ENCODE measurements around the gene BANP. TPM values are rescaled to one million over a fixed set of nuclear protein-coding genes. Genes with fewer than 3 reads are reported as not detected.

The BANP gene
- total and polyA plus RNA-seq, 2 experiments from 2014 or later, result 14.8 TPM

- 94 to 96% methylated on average over 15 to 18 of the region's 18 CpGs for WGBS, 2 experiments (ENCODE audit: low coverage in 1 of 2, low lambda C conversion rate in 2 of 2, missing lambda C conversion rate in 2 of 2)
- no peak for TF ChIP-seq EZH2 (IDR thresholded peaks at IDR 0.05; ENCODE audit: insufficient read depth, poor library complexity, severe bottlenecking)
- no peak for TF ChIP-seq EZH2phosphoT487 (IDR thresholded peaks at IDR 0.05; ENCODE audit: insufficient read depth, low read depth)
- no peaks in the 10 kb centered on the region for H4K20me1 ChIP-seq (ENCODE audit: insufficient read depth)
- no peak overlapping the region for H2AFZ ChIP-seq
- H3K9ac ChIP-seq, result no peak overlapping the region
- no peak for DNase-seq
- no peaks in the 10 kb centered on the region for H3F3A ChIP-seq (ENCODE audit: insufficient read depth)
- H3K4me1 ChIP-seq (ENCODE audit: insufficient read depth), result no peaks in the 10 kb centered on the region
- in situ Hi-C loops (cut with MboI), result no loop called here
- H3K4me2 ChIP-seq (ENCODE audit: unreplicated experiment), result no peak overlapping the region
- H3K9me2 ChIP-seq (ENCODE audit: insufficient read depth), result no peaks in the 10 kb centered on the region
- H3K4me3 ChIP-seq, result no peak overlapping the region
- no peaks in the 10 kb centered on the region for H3K27me3 ChIP-seq (replicated peaks; ENCODE audit: insufficient read depth)
- H3K36me3 ChIP-seq (ENCODE audit: low read depth), result peaks cover 6% of the 10 kb centered on the region; the same call in 1 of the 2 replicates
- H3K9me3 ChIP-seq (ENCODE audit: low read depth), result no peaks in the 10 kb centered on the region
- no peaks in the 10 kb centered on the region for H3K79me2 ChIP-seq (ENCODE audit: insufficient read depth)
- H3K27ac ChIP-seq, result no peak overlapping the region
These were observed 61.9 kb downstream of the BANP start for GRCh38 chr16:88013091-88013609.

GRCh38 chr16:88013766-88014251, 62.6 kb downstream of the BANP start:
- Histone ChIP-seq H3K79me2 (ENCODE audit: insufficient read depth) (no peaks in the 10 kb centered on the region), H3K9me2 (ENCODE audit: insufficient read depth) (no peaks in the 10 kb centered on the region), H4K20me1 (ENCODE audit: insufficient read depth) (no peaks in the 10 kb centered on the region), H3K36me3 (ENCODE audit: low read depth) (no peaks in the 10 kb centered on the region), H3K9ac (no peak overlapping the region), H3K27ac (no peak overlapping the region), H3K4me2 (ENCODE audit: unreplicated experiment) (no peak overlapping the region), H2AFZ (no peak overlapping the region), H3K9me3 (ENCODE audit: low read depth) (no peaks in the 10 kb centered on the region), H3K4me3 (no peak overlapping the region), H3K27me3 (replicated peaks; ENCODE audit: insufficient read depth) (no peaks in the 10 kb centered on the region), H3F3A (ENCODE audit: insufficient read depth) (no peaks in the 10 kb centered on the region), H3K4me1 (ENCODE audit: insufficient read depth) (no peaks in the 10 kb centered on the region)
- DNase-seq, result no peak
- TF ChIP-seq EZH2phosphoT487 (IDR thresholded peaks at IDR 0.05; ENCODE audit: insufficient read depth, low read depth), result no peak
- TF ChIP-seq EZH2 (IDR thresholded peaks at IDR 0.05; ENCODE audit: insufficient read depth, poor library complexity, severe bottlenecking), result no peak
- 93% methylated on average over 8 of the region's 8 CpGs for WGBS, 2 experiments (ENCODE audit: low coverage in 1 of 2, low lambda C conversion rate in 2 of 2, missing lambda C conversion rate in 2 of 2)
- in situ Hi-C loops (cut with MboI), result no loop called here

GRCh38 chr16:88014252-88014781, 63.1 kb downstream of the BANP start:
- no peaks in the 10 kb centered on the region for H4K20me1 ChIP-seq (ENCODE audit: insufficient read depth)
- in situ Hi-C loops (cut with MboI), result no loop called here
- no peaks in the 10 kb centered on the region for H3F3A ChIP-seq (ENCODE audit: insufficient read depth)
- H3K9me3 ChIP-seq (ENCODE audit: low read depth), result no peaks in the 10 kb centered on the region
- WGBS, 2 experiments (ENCODE audit: low coverage in 1 of 2, low lambda C conversion rate in 2 of 2, missing lambda C conversion rate in 2 of 2), result 71 to 83% methylated on average over 9 to 10 of the region's 10 CpGs
- DNase-seq, result peak; percentile 3
- no peak overlapping the region for H3K9ac ChIP-seq
- H3K4me1 ChIP-seq (ENCODE audit: insufficient read depth), result no peaks in the 10 kb centered on the region
- H3K79me2 ChIP-seq (ENCODE audit: insufficient read depth), result no peaks in the 10 kb centered on the region
- H3K9me2 ChIP-seq (ENCODE audit: insufficient read depth), result no peaks in the 10 kb centered on the region
- no peak overlapping the region for H3K4me2 ChIP-seq (ENCODE audit: unreplicated experiment)
- no peak overlapping the region for H2AFZ ChIP-seq
- no peaks in the 10 kb centered on the region for H3K27me3 ChIP-seq (replicated peaks; ENCODE audit: insufficient read depth)
- H3K36me3 ChIP-seq (ENCODE audit: low read depth), result no peaks in the 10 kb centered on the region
- no peak overlapping the region for H3K4me3 ChIP-seq
- H3K27ac ChIP-seq, result no peak overlapping the region
- TF ChIP-seq EZH2 (IDR thresholded peaks at IDR 0.05; ENCODE audit: insufficient read depth, poor library complexity, severe bottlenecking), result no peak
- no peak for TF ChIP-seq EZH2phosphoT487 (IDR thresholded peaks at IDR 0.05; ENCODE audit: insufficient read depth, low read depth)

- H3F3A ChIP-seq (ENCODE audit: insufficient read depth), result no peaks in the 10 kb centered on the region
- no peaks in the 10 kb centered on the region for H3K36me3 ChIP-seq (ENCODE audit: low read depth)
- H3K4me2 ChIP-seq (ENCODE audit: unreplicated experiment), result no peak overlapping the region
- H3K9me2 ChIP-seq (ENCODE audit: insufficient read depth), result no peaks in the 10 kb centered on the region
- no peaks in the 10 kb centered on the region for H3K27me3 ChIP-seq (replicated peaks; ENCODE audit: insufficient read depth)
- H3K9ac ChIP-seq, result no peak overlapping the region
- 95 to 96% methylated on average over 16 to 24 of the region's 32 CpGs for WGBS, 2 experiments (ENCODE audit: low coverage in 1 of 2, low lambda C conversion rate in 2 of 2, missing lambda C conversion rate in 2 of 2)
- H3K4me3 ChIP-seq, result no peak overlapping the region
- in situ Hi-C loops (cut with MboI), result no loop called here
- H3K9me3 ChIP-seq (ENCODE audit: low read depth), result no peaks in the 10 kb centered on the region
- H3K27ac ChIP-seq, result no peak overlapping the region
- TF ChIP-seq EZH2phosphoT487 (IDR thresholded peaks at IDR 0.05; ENCODE audit: insufficient read depth, low read depth), result no peak
- no peak for TF ChIP-seq EZH2 (IDR thresholded peaks at IDR 0.05; ENCODE audit: insufficient read depth, poor library complexity, severe bottlenecking)
- no peak for DNase-seq
- H3K79me2 ChIP-seq (ENCODE audit: insufficient read depth), result no peaks in the 10 kb centered on the region
- H4K20me1 ChIP-seq (ENCODE audit: insufficient read depth), result no peaks in the 10 kb centered on the region
- no peak overlapping the region for H2AFZ ChIP-seq
- no peaks in the 10 kb centered on the region for H3K4me1 ChIP-seq (ENCODE audit: insufficient read depth)
These were observed 63.9 kb downstream of the BANP start for GRCh38 chr16:88014954-88015805.

Data from GM23248 (cell line).